ENCODE results near the gene TYW1B.
"Not testable (repeated sequence)": the region's sequence is repeated elsewhere in the genome, so short reads cannot be mapped to it uniquely, and the experiment has no call there.

GRCh38 chr7:72829687-72830354 lies 1.8 kb upstream of the TYW1B start:
- TF ChIP-seq EGR1 (IDR thresholded peaks at IDR 0.05; ENCODE audit: low read depth in 2 of 2); CTCF (IDR thresholded peaks at IDR 0.05; ENCODE audit: low read depth, low read length, missing input control); SP1 (IDR thresholded peaks at IDR 0.05): not testable (repeated sequence)
- peak in 1 of 2 donors; percentile 65 for TF ChIP-seq JUND (IDR thresholded peaks at IDR 0.05)
